Ascending aorta (tissue), 2 donors: ENCODE measurements around the gene LGALS7B. TPM values are rescaled to one million over a fixed set of nuclear protein-coding genes. Genes with fewer than 3 reads are reported as not detected.
"Not testable (repeated sequence)": the region's sequence is repeated elsewhere in the genome, so short reads cannot be mapped to it uniquely, and the experiment has no call there.

Source experiments
- DNase-seq, 2 donors: peaks; one replicate each; pipeline ENCODE4 v3.0.0-alpha.2; 2019; ENCODE audit warnings: low spot score in 2 of 2
- H3K27ac ChIP-seq, 2 donors: fragments of 200-600 bp; sonication (generic); one replicate each; pipeline ENCODE4 v1.5.1; 2016 to 2017; ENCODE audit warnings: mild to moderate bottlenecking in 1 of 2
- H3K27me3 ChIP-seq: fragments of 200-600 bp; sonication (generic); one replicate; pipeline ENCODE4 v1.5.1; 2017
- H3K36me3 ChIP-seq, 2 donors: fragments of 200-600 bp; sonication (generic); one replicate each; pipeline ENCODE4 v1.5.1; 2016
- H3K4me1 ChIP-seq, 2 donors: fragments of 200-600 bp; sonication (generic); one replicate each; pipeline ENCODE4 v1.5.1; 2016 to 2017; ENCODE audit warnings: mild to moderate bottlenecking in 1 of 2
- H3K4me3 ChIP-seq, 2 donors: fragments of 200-600 bp; sonication (generic); one replicate each; pipeline ENCODE4 v1.5.1; 2016 to 2017; ENCODE audit warnings: mild to moderate bottlenecking in 1 of 2
- H3K9me3 ChIP-seq, 2 donors: fragments of 200-600 bp; sonication (generic); one replicate each; pipeline ENCODE4 v1.5.1; 2016
- CTCF ChIP-seq, 3 experiments: fragments of 200-600 bp in 2 of 3; fragments of 450-650 bp in 1 of 3; sonication (generic) in 2 of 3; IDR thresholded peaks; one replicate each; pipeline ENCODE4 v1.5.1; 2016 to 2019; ENCODE audit warnings: antibody characterized with exemption in 3 of 3, mild to moderate bottlenecking in 1 of 3, moderate library complexity in 1 of 3
- intact Hi-C: fragments of 100-400 bp; cut with DNase I; formaldehyde crosslinking; loops from one replicate; pipeline ENCODE4 v1.15.1; 2023
- total RNA-seq: library from RNA; depleted of rRNA; stranded (reverse); fragments of >200 nt; gene quantifications from one replicate; pipeline ENCODE4 v1.1.0, GENCODE V29; 2016

LGALS7B gene
- total RNA-seq, 1 donor from 2014 or later: not detected

- Histone ChIP-seq H3K4me1 (peaks cover 0 to 4% of the 10 kb centered on the region in 2 donors), H3K36me3 (no peaks in the 10 kb centered on the region), H3K27me3 (no peaks in the 10 kb centered on the region), H3K9me3 (no peaks in the 10 kb centered on the region), H3K27ac (no peak overlapping the region), H3K4me3 (no peak overlapping the region)
- DNase-seq: no peak
- intact Hi-C loops: no loop called here
- TF ChIP-seq CTCF (IDR thresholded peaks at IDR 0.05): no peak
Measured at GRCh38 chr19:38766276-38767047, 22.5 kb upstream of the LGALS7B start.

- peak; percentile 60 to 95 for DNase-seq
- Histone ChIP-seq H3K9me3 (no peaks in the 10 kb centered on the region), H3K4me1 (peaks cover 0 to 4% of the 10 kb centered on the region in 2 donors), H3K27me3 (no peaks in the 10 kb centered on the region), H3K27ac (peak overlapping the region in 1 of 2 donors; percentile 12), H3K36me3 (no peaks in the 10 kb centered on the region), H3K4me3 (peak overlapping the region; percentile 36 to 56)
- peak; percentile 83 to 95 (median 93) for TF ChIP-seq CTCF (IDR thresholded peaks at IDR 0.05)
- intact Hi-C loops: no loop called here
Measured at GRCh38 chr19:38769635-38770211, 19.3 kb upstream of the LGALS7B start.

- Histone ChIP-seq H3K4me3 (peak overlapping the region; percentile 36 to 56), H3K27ac (peak overlapping the region in 1 of 2 donors; percentile 12)
- H3K4me1 ChIP-seq, H3K36me3 ChIP-seq, intact Hi-C loops, H3K27me3 ChIP-seq, DNase-seq, H3K9me3 ChIP-seq: not testable (repeated sequence)
Measured at GRCh38 chr19:38770228-38770948, 18.6 kb upstream of the LGALS7B start.

GRCh38 chr19:38770949-38771275 is 18.1 kb upstream of the LGALS7B start:
- peak overlapping the region in 1 of 2 donors; percentile 38 for H3K4me3 ChIP-seq

GRCh38 chr19:38771569-38771968 is 17.4 kb upstream of the LGALS7B start:
- intact Hi-C loops, H3K9me3 ChIP-seq, H3K27ac ChIP-seq, H3K36me3 ChIP-seq, H3K4me1 ChIP-seq, H3K27me3 ChIP-seq, DNase-seq, H3K4me3 ChIP-seq: not testable (repeated sequence)

More at GRCh38 chr19:38770949-38771275, 18.1 kb upstream of the LGALS7B start:
- H3K4me1 ChIP-seq, H3K36me3 ChIP-seq, H3K27ac ChIP-seq, H3K27me3 ChIP-seq, intact Hi-C loops, H3K9me3 ChIP-seq, DNase-seq: not testable (repeated sequence)

GRCh38 chr19:38773469-38774177 is 15.4 kb upstream of the LGALS7B start, which contains the start of gene LGALS7:
LGALS7 (minus strand) TSS chr19:38773517; CDS start chr19:38773492, 25 bp downstream.
- no peaks in the 10 kb centered on the region for H3K9me3 ChIP-seq
- no peak for DNase-seq
- no peaks in the 10 kb centered on the region for H3K27me3 ChIP-seq
- TF ChIP-seq CTCF (IDR thresholded peaks at IDR 0.05): no peak
- no peak within 1 kb of the TSS for H3K4me3 ChIP-seq
- peaks cover 0 to 4% of the 10 kb centered on the region in 2 donors for H3K4me1 ChIP-seq
- H3K27ac ChIP-seq: no peak within 1 kb of the TSS
- intact Hi-C loops: loop anchor here (2.0 kb wide), 1 partner anchor 21 kb away; no protein-coding TSS in a partner anchor
- H3K36me3 ChIP-seq: no peaks in the 10 kb centered on the region
